ENCODE measurements around the gene DUSP7. TPM values are rescaled to one million over a fixed set of nuclear protein-coding genes. Genes with fewer than 3 reads are reported as not detected.

DUSP7 gene
- total RNA-seq, 1 experiment from 2014 or later = 39.9 TPM

DNA sequence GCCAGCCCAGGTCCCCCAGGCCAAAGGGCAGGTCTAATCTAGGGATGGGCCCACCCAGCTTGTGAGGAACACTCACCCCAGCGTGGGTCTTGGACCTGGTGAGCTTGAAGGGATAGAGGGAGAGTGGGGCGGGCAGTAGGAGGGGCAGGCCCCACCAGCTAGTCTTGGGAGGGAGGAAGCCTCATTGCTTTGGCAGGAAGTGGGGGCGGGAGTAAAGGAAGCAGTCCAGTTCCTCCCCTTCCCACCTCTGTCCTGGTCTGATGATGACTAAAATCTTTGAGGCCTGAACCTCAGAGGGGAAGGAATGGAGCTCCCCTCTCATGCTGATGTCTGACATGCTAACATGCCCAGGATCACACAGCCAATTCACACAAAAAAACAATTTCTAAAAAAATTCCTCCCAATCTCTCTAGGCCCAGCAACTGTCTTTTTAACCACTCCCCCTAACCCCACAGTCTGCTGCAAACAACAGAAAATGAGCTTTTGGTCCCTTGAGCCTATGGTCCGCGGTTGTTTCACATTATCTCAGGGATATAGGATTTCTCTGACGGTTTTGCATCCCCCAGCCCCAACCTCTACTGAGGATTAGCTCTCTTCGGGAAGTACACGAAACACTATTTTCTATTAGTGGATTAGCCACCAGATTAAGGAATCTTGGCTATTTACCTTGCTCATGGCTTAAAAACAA, 30.7 kb upstream of the DUSP7 start:
- peak; percentile 83 for DNase-seq (ENCODE audit: low read depth)

DNA sequence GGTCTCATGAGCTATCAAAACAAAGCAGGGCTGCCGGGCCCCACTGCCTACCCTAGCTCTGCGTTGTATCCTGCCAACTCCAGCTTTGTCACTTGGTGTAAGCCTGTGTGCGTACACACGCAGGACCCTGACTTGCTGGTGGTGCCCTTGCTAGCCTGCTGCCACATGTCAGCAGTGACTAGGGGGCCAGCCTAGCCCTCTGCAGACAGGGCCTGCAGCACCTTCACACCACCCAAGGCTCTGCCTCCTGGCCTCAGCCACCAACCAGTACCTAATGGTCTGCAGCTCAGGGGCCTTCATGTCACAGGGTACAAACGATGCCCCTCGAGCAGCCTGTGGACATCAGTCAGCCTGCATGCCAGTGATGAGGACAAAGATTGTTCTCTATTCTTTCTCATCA, 30.1 kb upstream of the DUSP7 start:
- no peak for DNase-seq (ENCODE audit: low read depth)

DNA sequence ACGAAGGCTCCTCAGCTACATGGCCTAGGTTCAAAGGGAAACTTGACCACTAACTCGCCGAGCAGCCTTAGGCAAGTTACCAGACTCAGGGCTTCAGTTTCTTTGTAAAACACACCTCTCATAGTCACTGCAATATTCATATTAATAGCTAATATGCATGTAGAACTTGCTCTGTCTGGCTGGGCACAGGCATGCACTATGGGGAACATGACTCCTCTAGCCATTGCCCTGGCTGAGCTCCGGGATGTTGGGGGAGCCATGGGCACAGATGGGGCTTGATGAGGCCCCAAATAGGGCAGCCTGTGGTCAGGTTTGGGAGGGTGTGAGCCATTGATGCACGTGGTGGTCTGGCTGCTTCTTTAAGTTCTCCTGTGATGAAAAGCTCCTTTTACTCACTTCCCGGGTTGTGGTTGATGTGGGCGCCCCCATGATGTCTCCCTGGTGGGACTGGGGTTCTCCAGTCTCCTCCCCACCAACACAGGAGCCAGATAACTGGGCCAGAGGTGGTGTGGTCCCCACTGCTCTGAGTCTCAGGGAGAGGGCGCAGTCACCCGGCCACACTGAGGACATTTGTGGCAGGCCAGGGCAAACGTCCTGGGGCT, 29.4 kb upstream of the DUSP7 start:
- DNase-seq (ENCODE audit: low read depth) = no peak

DNA sequence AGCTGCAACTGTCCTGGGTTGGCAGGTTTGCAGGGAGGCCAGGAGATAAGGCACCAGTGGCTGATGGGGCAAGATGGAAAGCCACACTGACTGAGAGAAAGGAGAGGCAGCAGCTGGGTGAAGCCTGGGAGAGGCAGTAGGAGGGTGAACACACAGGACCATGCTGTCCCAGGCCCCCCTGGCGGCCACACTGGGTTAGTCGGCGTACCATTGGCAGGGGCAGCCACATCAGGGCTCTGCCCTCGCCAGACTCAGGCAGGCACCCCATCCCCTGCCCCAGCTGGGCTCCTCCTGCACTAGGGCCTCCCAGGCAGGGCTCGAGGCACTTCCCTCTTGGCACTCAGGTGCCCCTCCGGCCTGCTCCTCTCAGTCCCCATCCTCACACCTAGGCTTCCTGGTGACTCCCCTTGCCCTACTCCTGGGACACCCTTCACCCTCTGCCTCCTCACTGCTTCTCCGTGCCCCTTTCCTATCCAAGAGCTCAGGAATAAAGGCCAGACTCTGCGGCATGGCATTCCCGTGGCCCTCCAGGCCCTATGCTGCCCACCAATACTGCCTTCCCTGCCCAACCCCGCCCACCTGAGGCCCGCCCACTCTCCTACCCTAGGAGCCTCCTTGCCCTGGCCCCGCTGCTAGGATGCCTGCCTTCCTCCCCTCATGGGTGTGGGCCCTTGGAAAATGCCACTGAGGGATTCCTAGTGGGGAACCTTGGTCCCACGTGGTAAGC, 28.7 kb upstream of the DUSP7 start:
- peak; percentile 29 for DNase-seq (ENCODE audit: low read depth)

DNA sequence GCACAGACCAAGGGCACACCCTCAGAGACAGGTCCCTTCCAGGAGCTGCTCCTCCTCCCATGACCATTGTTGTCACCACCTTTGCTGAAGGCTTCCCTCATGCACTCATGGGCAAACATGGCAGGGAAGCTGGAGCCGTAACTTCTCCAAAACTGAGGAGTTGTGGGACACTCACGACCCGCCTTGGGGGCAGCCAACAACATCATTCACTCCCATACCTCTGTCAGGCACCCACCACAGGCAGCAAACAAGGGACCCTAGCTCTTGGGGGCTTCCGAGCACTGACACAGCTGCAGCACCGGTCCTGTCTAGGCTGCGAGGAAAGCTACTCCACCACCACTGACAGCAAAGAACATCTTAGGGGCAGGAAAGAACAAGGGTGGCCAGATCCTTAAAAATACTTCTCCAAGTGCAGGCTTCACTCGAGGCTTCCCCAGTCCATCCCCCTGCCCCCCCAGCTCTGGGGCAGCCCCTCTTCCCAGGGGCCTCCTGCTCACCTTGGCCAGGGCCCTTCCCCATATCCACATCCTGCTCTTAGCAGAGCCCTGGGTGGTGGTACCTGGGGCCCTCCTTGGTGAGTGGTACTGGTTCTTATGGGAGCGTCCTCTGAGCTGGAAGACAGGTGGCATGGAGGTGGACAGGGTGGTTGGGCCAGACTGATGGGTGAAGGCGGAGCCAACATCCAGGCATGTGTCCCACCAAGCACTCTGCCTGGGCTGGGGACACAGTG, 28.0 kb upstream of the DUSP7 start:
- DNase-seq (ENCODE audit: low read depth) = no peak

DNA sequence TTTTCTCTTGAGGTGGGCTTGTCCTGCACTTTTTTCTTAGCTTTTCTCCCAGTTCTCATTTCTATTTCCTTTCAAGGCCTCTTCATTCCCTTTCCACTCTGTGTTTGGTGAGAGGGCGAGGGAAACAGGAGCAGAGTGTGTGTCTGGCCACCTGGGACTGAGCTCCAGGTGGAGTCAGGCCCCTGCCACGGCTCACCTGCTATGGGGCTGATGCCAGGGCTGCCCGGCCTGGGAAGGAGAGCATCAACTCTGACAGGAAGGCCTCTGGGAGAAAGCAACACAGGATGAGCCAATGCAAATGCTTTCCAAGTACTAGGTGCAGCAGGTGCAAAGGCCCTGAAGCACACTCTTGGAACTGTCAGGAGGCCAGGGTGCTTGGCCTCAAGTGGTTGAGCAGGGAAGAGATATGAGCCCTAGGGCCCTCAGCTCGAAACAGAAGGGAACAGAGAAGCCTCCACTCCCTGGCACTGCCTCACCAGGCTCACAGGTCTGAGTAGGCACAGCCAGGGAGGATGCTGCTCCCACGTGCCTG, 27.3 kb upstream of the DUSP7 start:
- DNase-seq (ENCODE audit: low read depth) = no peak

DNA sequence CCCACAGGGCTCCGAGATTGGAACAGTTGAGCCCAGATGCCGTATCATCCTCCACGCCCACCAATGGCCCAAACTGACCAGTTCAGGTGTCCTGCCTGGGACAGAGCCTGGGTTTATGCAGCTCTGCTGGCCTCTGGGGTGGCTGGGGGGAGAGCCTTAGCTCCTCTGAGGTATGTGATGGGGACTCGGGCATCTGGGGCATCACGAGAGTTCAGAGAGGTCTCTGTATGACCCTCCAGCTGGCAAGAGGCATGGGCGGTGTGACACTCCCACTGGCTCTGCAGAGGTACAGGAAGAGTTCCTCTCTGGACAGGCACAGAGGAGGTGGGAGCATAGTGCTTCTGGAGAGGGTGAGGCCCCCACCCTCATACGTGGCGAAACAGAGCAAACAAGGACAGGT, 26.6 kb upstream of the DUSP7 start:
- DNase-seq (ENCODE audit: low read depth) = no peak

DNA sequence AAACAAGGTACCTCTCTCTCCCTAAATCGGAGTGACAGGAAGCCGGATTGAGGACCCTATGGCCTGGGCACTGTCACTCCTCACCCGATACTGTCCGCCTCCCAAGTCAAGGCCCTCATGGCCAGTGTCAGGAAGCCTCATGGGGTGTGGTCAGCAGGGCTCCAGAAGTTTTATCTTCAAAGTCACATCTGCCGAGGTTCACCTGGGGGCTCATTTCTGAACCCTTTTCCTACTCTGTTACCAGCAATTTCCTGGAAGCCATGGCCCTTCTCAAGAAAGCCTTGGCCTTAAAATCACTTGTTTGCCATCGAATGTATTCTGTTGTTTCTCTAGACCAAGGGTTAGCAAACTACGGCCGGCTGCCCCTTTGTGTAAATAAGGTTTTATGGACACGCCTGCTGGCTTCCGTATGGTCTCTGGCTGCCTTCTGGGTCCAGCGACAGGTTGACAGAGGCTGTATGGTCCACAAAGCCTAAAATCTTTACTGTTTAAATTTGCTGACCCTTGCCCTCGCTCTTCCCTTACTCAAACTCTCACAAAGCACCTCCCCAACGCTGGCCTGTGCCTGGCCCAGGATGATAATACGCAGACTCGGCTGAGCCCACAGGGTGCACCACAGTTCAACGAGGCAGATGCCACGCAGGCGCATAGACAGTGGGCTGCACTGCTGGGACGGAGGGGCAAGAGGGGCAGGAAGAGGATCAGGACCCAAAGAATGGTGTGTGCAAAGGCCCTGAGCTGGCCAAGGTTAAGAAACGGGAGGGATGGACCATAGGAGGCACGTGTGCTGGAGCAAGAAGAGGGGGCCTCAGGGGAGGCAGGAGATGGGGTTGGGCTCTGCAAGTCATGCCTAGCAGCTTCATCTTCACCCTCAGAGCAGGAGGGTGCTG, 24.7 kb upstream of the DUSP7 start:
- DNase-seq (ENCODE audit: low read depth) = no peak

DNA sequence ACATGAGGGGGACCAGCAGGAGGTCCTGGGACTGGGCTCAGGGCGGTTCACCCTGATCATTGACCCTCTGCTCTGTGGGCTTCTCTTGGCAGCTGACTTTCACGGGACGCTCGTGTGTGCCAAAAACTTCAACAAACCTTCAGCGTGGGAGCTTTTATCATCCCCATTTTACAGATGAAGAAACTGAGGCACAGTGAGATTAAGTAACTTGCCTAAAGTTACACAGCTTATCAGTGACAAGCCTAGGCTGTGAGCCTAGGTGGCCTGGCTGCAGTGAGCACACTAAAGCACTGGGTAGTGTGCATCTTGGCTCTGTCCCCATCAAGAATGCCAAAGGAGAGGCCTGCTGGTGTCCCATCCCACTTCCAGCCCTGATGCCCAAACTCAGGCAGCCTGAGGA, 23.6 kb upstream of the DUSP7 start:
- no peak for DNase-seq (ENCODE audit: low read depth)

DNA sequence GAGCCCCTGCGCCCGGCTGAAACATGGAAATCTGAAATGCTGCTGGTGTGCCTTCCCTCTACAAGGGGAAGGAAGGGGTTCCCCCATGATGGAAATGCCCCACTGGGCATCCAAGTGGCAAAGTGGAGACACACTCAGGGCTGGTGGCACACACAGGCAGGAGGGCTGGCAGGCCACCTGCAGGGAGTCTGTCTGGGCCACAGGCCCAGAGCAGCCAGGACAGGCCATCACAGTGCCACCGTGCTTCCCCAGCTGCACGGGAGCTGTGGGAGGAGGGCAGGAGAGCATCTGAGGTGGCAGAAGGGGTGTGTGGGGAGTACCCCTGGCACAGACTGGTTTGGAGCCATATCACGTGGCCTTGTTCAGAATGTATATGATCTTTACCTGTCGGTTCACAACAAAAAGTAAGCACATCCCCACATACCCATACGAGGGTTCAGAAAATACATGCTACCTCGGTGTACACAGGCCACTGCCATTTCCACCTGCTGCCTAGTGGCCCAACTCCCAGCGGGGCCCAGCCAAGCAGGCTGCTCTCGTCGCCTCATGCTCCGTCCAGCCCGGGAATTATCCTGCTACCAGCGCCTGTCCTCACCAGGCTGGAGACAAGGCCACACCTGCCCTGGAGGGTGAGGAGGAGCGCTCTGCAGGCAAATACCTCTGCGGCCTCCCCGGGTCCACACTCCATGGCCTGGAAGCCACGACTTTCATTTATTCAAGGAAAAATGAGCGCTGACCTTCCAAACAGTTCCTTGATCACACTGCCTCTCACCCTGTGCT, 22.6 kb upstream of the DUSP7 start:
- DNase-seq (ENCODE audit: low read depth) = no peak

DNA sequence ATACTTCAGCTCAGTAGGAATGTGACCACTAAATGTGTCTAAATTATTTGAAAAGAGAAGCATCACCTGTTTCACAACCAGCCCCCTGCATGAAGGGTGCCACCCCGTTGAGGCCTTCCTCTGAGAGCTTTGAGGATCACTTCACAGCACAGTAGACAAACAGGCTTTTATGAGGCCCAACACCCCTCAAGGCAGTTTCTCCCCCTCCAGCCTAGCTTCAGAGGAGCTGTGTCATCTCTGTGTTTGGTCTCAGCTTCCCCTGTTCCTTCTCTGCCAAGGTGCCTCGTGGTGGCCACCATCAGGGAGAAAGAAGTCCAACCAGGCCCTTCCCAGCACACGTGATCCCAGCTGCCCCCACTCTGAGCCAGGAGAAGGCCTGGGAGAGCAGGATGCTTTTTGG, 21.6 kb upstream of the DUSP7 start:
- no peak for DNase-seq (ENCODE audit: low read depth)

DNA sequence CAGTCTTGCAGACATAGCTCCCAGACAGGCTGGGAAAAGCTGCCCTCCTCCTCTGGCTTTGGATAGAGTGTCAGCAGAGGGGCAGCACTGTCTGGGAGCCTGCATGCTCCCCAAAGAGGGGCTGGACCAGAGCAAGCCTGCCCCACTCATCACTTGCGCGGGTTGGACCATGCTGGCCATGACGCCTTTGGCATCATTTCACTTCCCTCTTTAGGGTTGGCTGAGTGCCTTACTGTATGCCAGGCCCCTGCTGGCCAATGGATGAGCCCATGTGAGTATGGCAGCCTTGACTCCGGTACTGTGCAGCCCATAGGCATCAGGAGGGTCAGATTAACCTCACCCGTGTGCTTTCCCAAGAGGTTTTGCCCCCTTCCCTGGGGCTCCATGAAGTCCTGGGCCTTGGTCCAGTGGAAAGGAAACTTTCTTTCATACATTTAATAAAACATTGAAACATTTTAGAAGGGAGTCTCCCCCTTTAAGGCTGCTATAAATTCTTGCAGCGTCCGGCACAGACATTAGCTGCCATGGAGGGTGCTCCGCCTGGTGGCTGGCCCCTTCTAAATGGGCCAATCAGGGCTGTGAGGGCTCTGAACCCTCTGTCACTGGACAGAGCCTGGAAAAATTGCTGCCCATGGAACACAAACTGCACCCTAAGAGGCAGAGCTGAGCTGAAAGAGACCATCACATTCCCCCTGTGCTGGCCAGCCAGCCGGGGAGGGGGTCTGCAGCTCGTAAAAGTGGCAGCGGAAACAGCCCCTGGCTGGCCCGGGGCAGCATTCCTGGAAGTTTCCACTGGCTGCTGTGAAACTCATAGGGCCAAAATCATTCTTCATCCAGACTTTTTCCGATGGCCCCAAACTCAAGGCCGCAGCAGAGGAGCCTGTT, 20.8 kb upstream of the DUSP7 start:
- no peak for DNase-seq (ENCODE audit: low read depth)

DNA sequence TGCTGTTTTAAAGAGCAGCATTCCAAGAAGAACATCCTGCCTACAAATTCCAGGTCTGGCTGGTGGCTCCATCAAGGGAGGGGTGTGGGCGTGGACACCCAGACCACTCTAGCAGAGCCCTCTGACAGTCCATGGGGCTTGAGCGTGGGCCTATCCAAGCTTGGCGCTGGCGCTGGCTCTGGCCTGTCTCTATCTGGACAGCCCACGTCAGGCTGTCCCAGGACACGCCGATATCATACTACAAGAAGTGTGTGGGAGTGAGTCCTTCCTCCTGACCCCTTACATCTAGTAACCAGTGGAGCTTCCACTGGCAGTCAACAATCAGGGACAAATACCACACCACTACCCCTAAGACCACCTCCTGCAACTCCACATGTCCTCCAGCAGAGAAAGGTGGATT, 17.1 kb upstream of the DUSP7 start:
- no peak for DNase-seq (ENCODE audit: low read depth)

DNA sequence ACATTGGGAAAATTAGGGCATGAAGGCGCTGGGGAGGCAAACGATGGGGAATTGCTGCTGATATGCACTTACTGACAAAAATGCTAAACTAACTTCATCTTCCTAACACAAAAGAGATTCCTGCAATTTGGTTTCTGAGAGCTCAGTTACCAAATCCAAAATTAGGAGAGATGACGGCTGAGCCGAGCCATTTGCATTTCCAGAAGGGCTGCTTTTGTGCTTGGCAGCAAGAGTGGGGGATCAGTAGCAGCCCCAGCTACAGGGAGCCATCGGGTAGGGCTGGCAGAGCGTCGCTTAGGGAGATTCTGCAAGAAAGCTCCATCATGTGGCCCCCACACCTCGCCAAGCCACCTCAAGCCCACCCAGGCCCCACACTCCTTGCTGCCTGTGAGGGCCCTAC, 16.1 kb upstream of the DUSP7 start:
- DNase-seq (ENCODE audit: low read depth) = no peak

DNA sequence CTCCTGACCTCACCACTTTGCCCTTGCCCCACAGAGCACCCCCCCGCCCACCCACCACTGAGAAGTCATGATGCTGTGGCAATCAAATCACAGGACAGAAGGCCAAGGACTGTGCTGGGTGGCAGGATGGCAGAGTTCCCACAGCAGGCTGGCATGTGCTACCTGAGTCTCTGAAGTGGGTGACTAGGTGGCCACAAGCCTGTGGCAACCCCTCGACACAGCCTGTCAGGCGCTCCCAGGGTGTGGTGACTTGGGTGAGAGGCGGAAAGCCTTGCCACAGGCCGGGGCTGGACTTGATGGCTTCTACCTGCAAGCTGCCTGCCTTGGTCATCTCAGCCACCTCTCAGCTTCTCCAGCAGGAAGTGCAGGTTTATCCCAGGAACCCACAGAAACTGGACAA, 15.6 kb upstream of the DUSP7 start:
- no peak for DNase-seq (ENCODE audit: low read depth)

DNA sequence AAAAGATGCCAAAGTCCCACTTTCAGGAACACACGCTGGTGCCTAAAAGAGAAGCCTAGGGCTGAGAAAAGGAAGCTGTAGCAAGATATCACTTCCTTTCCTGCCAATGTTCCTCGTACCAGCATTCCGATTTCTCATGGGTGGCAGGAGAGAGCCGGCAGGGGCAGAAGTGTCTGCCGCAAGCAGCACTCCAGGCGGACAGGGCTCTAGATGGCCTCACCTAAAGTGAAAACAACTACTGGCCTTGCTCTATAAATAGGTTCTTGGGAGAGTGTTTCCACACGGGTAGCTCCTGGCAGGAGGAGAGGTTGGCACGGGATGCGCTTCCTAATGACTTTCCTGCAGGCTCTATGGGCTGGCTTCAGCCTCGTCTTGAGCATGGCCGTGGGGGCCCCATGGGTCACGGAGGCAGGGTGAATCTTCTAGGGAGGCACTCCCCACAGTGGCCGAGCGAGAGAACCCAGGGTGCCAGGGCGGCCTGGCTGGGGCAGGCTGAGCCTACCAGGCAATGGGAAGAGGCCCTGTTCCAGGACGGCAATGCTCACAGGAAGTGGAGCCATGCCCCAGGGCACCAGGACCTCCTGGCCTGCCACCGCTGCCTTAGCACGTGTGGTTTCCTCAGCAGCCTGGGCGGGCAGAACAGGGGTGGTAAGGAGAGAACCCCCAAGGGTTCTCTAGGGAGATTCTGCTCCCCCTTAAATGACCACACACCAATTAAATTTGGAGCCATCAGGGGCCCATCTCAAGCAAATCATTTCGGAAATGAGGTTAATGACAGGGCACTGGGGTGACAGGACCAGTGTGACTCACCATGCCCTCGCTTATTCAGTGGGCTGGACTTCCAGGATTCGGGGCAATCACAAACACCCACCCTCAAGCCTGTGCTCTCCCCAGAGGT, 14.6 kb upstream of the DUSP7 start:
- no peak for DNase-seq (ENCODE audit: low read depth)

DNA sequence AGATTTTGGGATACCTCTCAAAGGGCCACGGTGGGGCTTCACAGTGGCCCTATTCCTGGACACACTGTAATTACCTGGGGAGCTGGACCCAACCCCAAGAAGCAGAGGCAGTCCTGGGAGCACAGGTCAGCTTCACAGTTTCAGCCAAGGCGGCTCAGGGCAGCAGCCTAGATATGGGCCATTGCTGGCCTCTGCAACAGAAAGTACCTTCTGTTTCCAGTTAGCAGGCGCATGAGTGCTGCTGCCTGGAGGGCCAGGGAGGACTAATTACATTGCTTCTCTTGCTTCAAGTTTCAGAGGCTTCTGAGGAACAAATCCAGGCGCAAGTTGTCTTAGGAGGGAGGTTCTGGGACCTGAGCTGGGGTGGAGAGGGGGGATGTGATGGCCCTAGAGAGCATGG, 13.5 kb upstream of the DUSP7 start:
- DNase-seq (ENCODE audit: low read depth) = no peak

DNA sequence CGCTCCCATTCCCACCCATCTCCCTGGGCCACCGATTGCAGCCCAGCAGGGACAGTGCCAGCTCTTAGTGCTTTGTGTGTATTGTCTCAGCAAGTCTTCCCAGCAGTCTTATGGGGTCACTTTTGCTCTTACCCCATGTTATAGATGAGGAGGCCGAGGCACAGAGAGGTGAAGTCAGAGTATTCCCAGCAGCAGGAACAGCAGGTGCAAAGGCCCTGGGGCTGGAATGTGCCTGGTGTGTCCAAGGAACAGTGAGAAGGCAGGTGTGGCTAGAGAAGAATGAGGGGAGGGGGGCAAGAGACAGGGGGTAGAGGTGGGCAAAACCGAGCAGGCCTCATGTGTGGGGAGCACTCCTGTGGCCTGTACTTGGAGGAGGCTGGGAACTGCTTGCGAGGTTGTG, 12.8 kb upstream of the DUSP7 start:
- no peak for DNase-seq (ENCODE audit: low read depth)
